ENCODE measurements around the gene ACOD1.

DNA sequence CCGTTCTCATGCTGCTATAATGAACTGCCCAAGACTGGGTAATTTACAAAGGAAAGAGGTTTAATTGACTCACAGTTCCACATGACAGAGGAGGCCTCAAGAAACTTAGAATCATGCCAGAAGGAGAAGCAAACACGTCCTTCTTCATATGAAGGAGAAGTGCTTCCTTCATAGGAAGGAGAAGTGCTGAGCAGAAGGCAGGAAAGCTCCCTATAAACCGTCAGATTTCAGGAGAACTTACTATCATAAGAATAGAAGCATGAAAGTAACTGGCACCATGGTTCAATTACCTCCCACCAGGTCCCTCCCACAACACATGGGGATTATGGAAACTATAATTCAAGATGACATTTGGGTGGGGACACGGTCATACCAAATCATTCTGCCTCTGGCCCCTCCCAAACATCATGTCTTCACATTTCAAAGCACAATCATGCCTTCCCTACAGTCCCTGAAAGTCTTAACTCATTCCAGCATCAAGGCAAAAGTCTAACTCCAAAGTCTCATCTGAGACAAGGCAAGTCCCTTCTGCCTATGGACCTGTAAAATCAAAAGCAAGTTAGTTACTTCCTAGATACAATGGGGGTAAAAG is 10.6 kb downstream of the ACOD1 start:
- TF ChIP-seq POLR2AphosphoS5 (IDR thresholded peaks at IDR 0.05; ENCODE audit: low read depth, low read length) (no peak), POLR2A (IDR thresholded peaks at IDR 0.05; ENCODE audit: low read depth, low read length) (no peak)

Measured in GM12892 (cell line).